SH-SY5Y (cell line): Measurements from ENCODE around the gene JAZF1.

ENCODE experiments used
- GATA2 ChIP-seq: IDR thresholded peaks from 2 replicates; pipeline ENCODE4 v1.6.1; 2011; ENCODE audit warnings: mild to moderate bottlenecking, low read depth, low read length
- GATA3 ChIP-seq: IDR thresholded peaks from 2 replicates; pipeline ENCODE4 v1.6.1; 2011; ENCODE audit warnings: low read depth, mild to moderate bottlenecking, low read length, moderate library complexity

DNA sequence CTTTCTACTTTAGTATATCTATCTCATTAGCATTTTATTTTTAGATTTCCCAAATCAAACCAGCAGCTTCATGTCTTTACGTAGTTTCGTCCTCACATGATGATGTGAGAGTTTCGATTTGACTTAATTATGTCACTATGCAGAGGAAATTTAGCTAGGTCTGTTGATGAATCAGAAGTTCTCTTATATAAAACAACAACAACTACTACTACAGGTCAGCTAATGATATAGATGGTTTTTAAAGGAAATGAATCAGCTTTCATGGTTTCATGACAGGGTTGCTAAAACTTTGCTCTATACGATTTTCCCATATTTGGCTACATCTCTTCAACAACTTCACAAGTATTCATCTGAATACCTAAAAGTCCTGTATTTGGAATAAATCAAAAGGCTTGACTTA lies 28.6 kb downstream of the JAZF1 start:
- TF ChIP-seq GATA2 (no peak), GATA3 (no peak)
